ENCODE data around the gene UBE2S.

The UBE2S gene

GRCh38 chr19:55366790-55367189 lies 40.8 kb downstream of the UBE2S start:
- TF ChIP-seq CREB1 (IDR thresholded peaks at IDR 0.05; ENCODE audit: low read depth) (no peak), CEBPB (IDR thresholded peaks at IDR 0.05) (no peak), MAX (IDR thresholded peaks at IDR 0.05) (no peak), ZBTB7A (IDR thresholded peaks at IDR 0.05; ENCODE audit: low read depth) (no peak), EGR1 (IDR thresholded peaks at IDR 0.05) (no peak), TAF1 (IDR thresholded peaks at IDR 0.05; ENCODE audit: low read depth) (no peak), FOXM1 (IDR thresholded peaks at IDR 0.05; ENCODE audit: borderline replicate concordance, low read depth) (no peak), TEAD4 (IDR thresholded peaks at IDR 0.05) (no peak), NFIC (IDR thresholded peaks at IDR 0.05) (no peak), EP300 (IDR thresholded peaks at IDR 0.05; ENCODE audit: borderline replicate concordance) (no peak)
- TF ChIP-seq, protein P1, sequence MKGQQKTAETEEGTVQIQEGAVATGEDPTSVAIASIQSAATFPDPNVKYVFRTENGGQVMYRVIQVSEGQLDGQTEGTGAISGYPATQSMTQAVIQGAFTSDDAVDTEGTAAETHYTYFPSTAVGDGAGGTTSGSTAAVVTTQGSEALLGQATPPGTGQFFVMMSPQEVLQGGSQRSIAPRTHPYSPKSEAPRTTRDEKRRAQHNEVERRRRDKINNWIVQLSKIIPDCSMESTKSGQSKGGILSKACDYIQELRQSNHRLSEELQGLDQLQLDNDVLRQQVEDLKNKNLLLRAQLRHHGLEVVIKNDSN (IDR thresholded peaks at IDR 0.05) = no peak
- TF ChIP-seq, protein P2, sequence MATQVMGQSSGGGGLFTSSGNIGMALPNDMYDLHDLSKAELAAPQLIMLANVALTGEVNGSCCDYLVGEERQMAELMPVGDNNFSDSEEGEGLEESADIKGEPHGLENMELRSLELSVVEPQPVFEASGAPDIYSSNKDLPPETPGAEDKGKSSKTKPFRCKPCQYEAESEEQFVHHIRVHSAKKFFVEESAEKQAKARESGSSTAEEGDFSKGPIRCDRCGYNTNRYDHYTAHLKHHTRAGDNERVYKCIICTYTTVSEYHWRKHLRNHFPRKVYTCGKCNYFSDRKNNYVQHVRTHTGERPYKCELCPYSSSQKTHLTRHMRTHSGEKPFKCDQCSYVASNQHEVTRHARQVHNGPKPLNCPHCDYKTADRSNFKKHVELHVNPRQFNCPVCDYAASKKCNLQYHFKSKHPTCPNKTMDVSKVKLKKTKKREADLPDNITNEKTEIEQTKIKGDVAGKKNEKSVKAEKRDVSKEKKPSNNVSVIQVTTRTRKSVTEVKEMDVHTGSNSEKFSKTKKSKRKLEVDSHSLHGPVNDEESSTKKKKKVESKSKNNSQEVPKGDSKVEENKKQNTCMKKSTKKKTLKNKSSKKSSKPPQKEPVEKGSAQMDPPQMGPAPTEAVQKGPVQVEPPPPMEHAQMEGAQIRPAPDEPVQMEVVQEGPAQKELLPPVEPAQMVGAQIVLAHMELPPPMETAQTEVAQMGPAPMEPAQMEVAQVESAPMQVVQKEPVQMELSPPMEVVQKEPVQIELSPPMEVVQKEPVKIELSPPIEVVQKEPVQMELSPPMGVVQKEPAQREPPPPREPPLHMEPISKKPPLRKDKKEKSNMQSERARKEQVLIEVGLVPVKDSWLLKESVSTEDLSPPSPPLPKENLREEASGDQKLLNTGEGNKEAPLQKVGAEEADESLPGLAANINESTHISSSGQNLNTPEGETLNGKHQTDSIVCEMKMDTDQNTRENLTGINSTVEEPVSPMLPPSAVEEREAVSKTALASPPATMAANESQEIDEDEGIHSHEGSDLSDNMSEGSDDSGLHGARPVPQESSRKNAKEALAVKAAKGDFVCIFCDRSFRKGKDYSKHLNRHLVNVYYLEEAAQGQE (IDR thresholded peaks at IDR 0.05; ENCODE audit: low read depth) = no peak

GRCh38 chr19:55365964-55366363 lies 41.6 kb downstream of the UBE2S start:
- TF ChIP-seq, protein P2 (IDR thresholded peaks at IDR 0.05; ENCODE audit: low read depth) = no peak
- TF ChIP-seq NFIC (IDR thresholded peaks at IDR 0.05) (no peak), RAD21 (IDR thresholded peaks at IDR 0.05; ENCODE audit: low read depth) (no peak), ZBTB7A (IDR thresholded peaks at IDR 0.05; ENCODE audit: low read depth) (no peak), MAX (IDR thresholded peaks at IDR 0.05) (no peak), EP300 (IDR thresholded peaks at IDR 0.05; ENCODE audit: borderline replicate concordance) (no peak), CREB1 (IDR thresholded peaks at IDR 0.05; ENCODE audit: low read depth) (no peak), TCF12 (IDR thresholded peaks at IDR 0.05; ENCODE audit: low read depth) (no peak), CEBPB (IDR thresholded peaks at IDR 0.05) (no peak), EGR1 (IDR thresholded peaks at IDR 0.05) (no peak), TEAD4 (IDR thresholded peaks at IDR 0.05) (no peak), YY1 (IDR thresholded peaks at IDR 0.05; ENCODE audit: low read depth) (no peak), FOXM1 (IDR thresholded peaks at IDR 0.05; ENCODE audit: borderline replicate concordance, low read depth) (no peak), TAF1 (IDR thresholded peaks at IDR 0.05; ENCODE audit: low read depth) (no peak)
- TF ChIP-seq, protein P1 (IDR thresholded peaks at IDR 0.05) = no peak

DNA sequence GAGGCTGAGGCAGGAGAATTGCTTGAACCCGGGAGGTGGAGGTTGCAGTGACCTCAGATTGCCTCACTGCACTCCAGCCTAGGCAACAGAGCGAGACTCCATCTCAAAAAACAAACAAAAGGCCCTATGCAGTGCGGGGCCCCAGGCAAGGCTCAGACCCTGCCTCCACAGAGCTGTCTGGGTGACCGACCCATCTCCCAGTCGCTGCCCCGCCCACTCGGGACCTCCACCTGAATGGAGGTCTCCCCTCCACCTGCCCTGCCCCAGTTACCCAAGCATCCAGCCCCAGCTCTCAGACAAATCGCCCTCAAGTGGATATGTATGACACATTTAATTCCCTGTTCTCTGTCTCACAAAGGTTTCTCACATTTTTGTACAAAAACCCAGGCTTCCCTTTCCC lies 42.3 kb downstream of the UBE2S start:
- TF ChIP-seq FOXM1 (IDR thresholded peaks at IDR 0.05; ENCODE audit: borderline replicate concordance, low read depth) (no peak), TCF12 (IDR thresholded peaks at IDR 0.05; ENCODE audit: low read depth) (no peak), CEBPB (IDR thresholded peaks at IDR 0.05) (no peak), ZBTB7A (IDR thresholded peaks at IDR 0.05; ENCODE audit: low read depth) (no peak), EGR1 (IDR thresholded peaks at IDR 0.05) (no peak), NFIC (IDR thresholded peaks at IDR 0.05) (no peak), CREB1 (IDR thresholded peaks at IDR 0.05; ENCODE audit: low read depth) (no peak)
- TF ChIP-seq, protein P2 (IDR thresholded peaks at IDR 0.05; ENCODE audit: low read depth) = no peak

- no peak for TF ChIP-seq YY1 (IDR thresholded peaks at IDR 0.05; ENCODE audit: low read depth)
- TF ChIP-seq, protein P1 (IDR thresholded peaks at IDR 0.05) = no peak
- no peak for TF ChIP-seq CEBPB (IDR thresholded peaks at IDR 0.05)
- no peak for TF ChIP-seq RAD21 (IDR thresholded peaks at IDR 0.05; ENCODE audit: low read depth)
- TF ChIP-seq ZBTB7A (IDR thresholded peaks at IDR 0.05; ENCODE audit: low read depth) = no peak
- no peak for TF ChIP-seq CREB1 (IDR thresholded peaks at IDR 0.05; ENCODE audit: low read depth)
- TF ChIP-seq MAX (IDR thresholded peaks at IDR 0.05) = no peak
- no peak for TF ChIP-seq NFIC (IDR thresholded peaks at IDR 0.05)
- no peak for TF ChIP-seq EP300 (IDR thresholded peaks at IDR 0.05; ENCODE audit: borderline replicate concordance)
- TF ChIP-seq TEAD4 (IDR thresholded peaks at IDR 0.05) = no peak
These were observed 44.4 kb downstream of the UBE2S start, which contains the start of gene GARIN5B for GRCh38 chr19:55362990-55363716. Gene GARIN5B, minus strand, starts transcription at chr19:55363260. Its CDS starts 194 bp downstream, at chr19:55363066.

All from Ishikawa (cell line).